Mesenchymal stem cell (in vitro differentiated cells and primary cell): Measurements from ENCODE around the gene DIP2B.

Experiments used
- DNase-seq: peaks from one replicate; pipeline ENCODE4 v3.0.0-alpha.2; 2013
- H2AFZ ChIP-seq: one replicate; pipeline ENCODE4 v1.6.1; 2013; ENCODE audit warnings: low read depth, mild to moderate bottlenecking, control low read depth, inconsistent platforms, low read length, moderate library complexity
- H2AK5ac ChIP-seq: 2 replicates; pipeline ENCODE4 v1.6.1; 2013; ENCODE audit warnings: low read length, moderate library complexity, mild to moderate bottlenecking, inconsistent platforms; ENCODE audit not compliant: severe bottlenecking
- H2BK120ac ChIP-seq: one replicate; pipeline ENCODE4 v1.6.1; 2013; ENCODE audit warnings: low read depth, mild to moderate bottlenecking, inconsistent platforms, low read length, moderate library complexity
- H2BK12ac ChIP-seq, 2 experiments: one replicate each; pipeline ENCODE4 v1.6.1; 2013; ENCODE audit warnings: inconsistent platforms in 2 of 2, low read length in 2 of 2, mild to moderate bottlenecking in 2 of 2, moderate library complexity in 2 of 2, control low read depth in 1 of 2
- H2BK15ac ChIP-seq: one replicate; pipeline ENCODE4 v1.6.1; 2013; ENCODE audit warnings: mild to moderate bottlenecking, low read depth, inconsistent platforms; ENCODE audit not compliant: poor library complexity, severe bottlenecking
- H2BK5ac ChIP-seq: 2 replicates; pipeline ENCODE4 v1.6.1; 2013; ENCODE audit warnings: low read depth, mild to moderate bottlenecking, low read length, control low read depth, inconsistent platforms; ENCODE audit not compliant: poor library complexity, severe bottlenecking
- H3K14ac ChIP-seq, 2 experiments: one replicate each; pipeline ENCODE4 v1.6.1; 2013; ENCODE audit warnings: inconsistent platforms in 2 of 2, low read length in 2 of 2, control low read depth in 1 of 2, mild to moderate bottlenecking in 1 of 2, moderate library complexity in 1 of 2
- H3K18ac ChIP-seq, 2 experiments: one replicate each; pipeline ENCODE4 v1.6.1; 2013; ENCODE audit warnings: inconsistent platforms in 2 of 2, low read length in 2 of 2, control low read depth in 1 of 2, low read depth in 1 of 2, mild to moderate bottlenecking in 1 of 2
- H3K23ac ChIP-seq, 2 experiments: one replicate each; pipeline ENCODE4 v1.6.1; 2013; ENCODE audit warnings: inconsistent platforms in 2 of 2, low read length in 2 of 2, mild to moderate bottlenecking in 2 of 2, moderate library complexity in 2 of 2, control low read depth in 1 of 2
- H3K27ac ChIP-seq: 2 replicates; pipeline ENCODE4 v1.5.1; 2013; ENCODE audit warnings: mild to moderate bottlenecking, moderate library complexity, low read length, control low read depth, inconsistent platforms; ENCODE audit not compliant: poor library complexity, severe bottlenecking
- H3K27me3 ChIP-seq, 2 experiments: 2 replicates each; pipeline versions ENCODE4 v1.6.1 to v1.7.0; 2013; ENCODE audit warnings: low read length in 2 of 2, mild to moderate bottlenecking in 2 of 2, moderate library complexity in 2 of 2, control low read depth in 1 of 2, inconsistent platforms in 1 of 2; ENCODE audit not compliant: control insufficient read depth in 1 of 2, insufficient read depth in 1 of 2
- H3K36me3 ChIP-seq, 2 experiments: 2 replicates each; pipeline versions ENCODE4 v1.6.1 to v1.7.0; 2013; ENCODE audit warnings: low read length in 2 of 2, control low read depth in 1 of 2, inconsistent platforms in 1 of 2, low read depth in 1 of 2, mild to moderate bottlenecking in 1 of 2; ENCODE audit not compliant: insufficient read depth in 2 of 2, control insufficient read depth in 1 of 2
- H3K4ac ChIP-seq, 2 experiments: one replicate each; pipeline ENCODE4 v1.6.1; 2013; ENCODE audit warnings: inconsistent platforms in 2 of 2, low read length in 2 of 2, mild to moderate bottlenecking in 2 of 2, moderate library complexity in 2 of 2, control low read depth in 1 of 2, low read depth in 1 of 2
- H3K4me1 ChIP-seq: 2 replicates; pipeline ENCODE4 v1.6.1; 2013; ENCODE audit warnings: low read depth, low read length, control low read depth; ENCODE audit not compliant: control insufficient read depth, insufficient read depth
- H3K4me2 ChIP-seq: 2 replicates; pipeline ENCODE4 v1.6.1; 2013; ENCODE audit warnings: low read length, mild to moderate bottlenecking, inconsistent platforms; ENCODE audit not compliant: poor library complexity, severe bottlenecking
- H3K4me3 ChIP-seq, 2 experiments: 2 replicates each; pipeline versions ENCODE4 v1.5.1 to v1.7.0; 2013; ENCODE audit warnings: low read length in 2 of 2, mild to moderate bottlenecking in 2 of 2, control low read depth in 1 of 2, low read depth in 1 of 2; ENCODE audit not compliant: insufficient read depth in 1 of 2
- H3K79me1 ChIP-seq: replicated peaks from 2 replicates; pipeline ENCODE4 v1.6.1; 2013; ENCODE audit warnings: mild to moderate bottlenecking, control low read depth, low read length, inconsistent platforms; ENCODE audit not compliant: poor library complexity, severe bottlenecking
- H3K9ac ChIP-seq: 2 replicates; pipeline ENCODE4 v1.7.0; 2013; ENCODE audit warnings: mild to moderate bottlenecking, low read length, moderate library complexity
- H3K9me3 ChIP-seq: 2 replicates; pipeline ENCODE4 v1.7.0; 2013; ENCODE audit warnings: mild to moderate bottlenecking, low read length; ENCODE audit not compliant: control insufficient read depth
- H4K8ac ChIP-seq: one replicate; pipeline ENCODE4 v1.6.1; 2013; ENCODE audit warnings: inconsistent platforms, mild to moderate bottlenecking, low read length, moderate library complexity
- H4K91ac ChIP-seq: one replicate; pipeline ENCODE4 v1.6.1; 2013; ENCODE audit warnings: mild to moderate bottlenecking, low read length, inconsistent platforms
- WGBS: methylation state at CpG from one replicate; pipeline ENCODE4 v1.1.7; 2013; ENCODE audit warnings: mixed read lengths; 5-methylcytosine and 5-hydroxymethylcytosine counted together

Gene DIP2B

GRCh38 chr12:50725011-50725942, 220.5 kb downstream of the DIP2B start:
- H3K4ac ChIP-seq, result no peak overlapping the region

DNA sequence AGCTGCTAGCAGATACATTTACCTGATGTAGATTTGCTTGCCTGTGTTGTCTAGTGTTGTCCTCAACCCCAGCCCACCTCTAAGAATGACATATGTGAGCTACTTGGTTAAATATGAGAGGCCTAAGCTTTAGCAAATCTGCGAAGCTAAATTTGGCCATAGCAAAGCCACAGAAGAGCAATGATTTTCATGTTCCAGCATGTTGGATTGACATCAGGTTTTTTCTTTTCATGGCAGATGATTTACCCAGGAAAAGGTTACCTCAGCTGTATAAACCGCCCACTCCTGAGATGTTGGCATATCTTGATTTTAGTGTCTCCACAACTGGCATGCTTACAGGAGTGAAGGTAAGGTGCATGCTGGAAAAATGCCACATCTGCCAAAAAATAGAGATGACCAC, 222.7 kb downstream of the DIP2B start:
- H3K27ac ChIP-seq, result no peak overlapping the region
- H3K4ac ChIP-seq, result no peak overlapping the region
- H3K18ac ChIP-seq, result no peak overlapping the region
- no peak overlapping the region for H2BK120ac ChIP-seq
- H2AFZ ChIP-seq, result no peak overlapping the region
- H3K14ac ChIP-seq, result no peak overlapping the region
- no peak overlapping the region for H2AK5ac ChIP-seq
- no peak overlapping the region for H3K4me2 ChIP-seq
- no peak overlapping the region for H2BK15ac ChIP-seq
- H3K9me3 ChIP-seq, result no peaks in the 10 kb centered on the region
- H3K23ac ChIP-seq, result no peak overlapping the region
- H3K4me1 ChIP-seq, result no peaks in the 10 kb centered on the region
- no peak overlapping the region for H3K4me3 ChIP-seq
- H4K91ac ChIP-seq, result no peak overlapping the region
- H3K36me3 ChIP-seq, result peaks cover 49 to 88% of the 10 kb centered on the region in 2 experiments
- H4K8ac ChIP-seq, result no peak overlapping the region
- H3K9ac ChIP-seq, result no peak overlapping the region
- no peak overlapping the region for H2BK12ac ChIP-seq
- H3K79me1 ChIP-seq, result peaks cover 2% of the 10 kb centered on the region
- WGBS, result 100% methylated on average over 2 of the region's 2 CpGs
- H3K27me3 ChIP-seq, result no peaks in the 10 kb centered on the region
- no peak for DNase-seq
- H2BK5ac ChIP-seq, result no peak overlapping the region

More at GRCh38 chr12:50725011-50725942, 220.5 kb downstream of the DIP2B start:
- Histone ChIP-seq H3K4me1 (no peaks in the 10 kb centered on the region), H3K4me2 (no peak overlapping the region), H3K9ac (no peak overlapping the region), H3K23ac (no peak overlapping the region), H3K9me3 (no peaks in the 10 kb centered on the region), H3K27ac (no peak overlapping the region), H2AFZ (no peak overlapping the region), H2BK5ac (no peak overlapping the region), H2BK15ac (no peak overlapping the region), H2AK5ac (no peak overlapping the region), H3K14ac (no peak overlapping the region), H2BK120ac (no peak overlapping the region), H2BK12ac (no peak overlapping the region), H4K8ac (no peak overlapping the region), H3K27me3 (no peaks in the 10 kb centered on the region), H3K18ac (no peak overlapping the region), H3K36me3 (peaks cover 52 to 84% of the 10 kb centered on the region in 2 experiments), H3K79me1 (peaks cover 3% of the 10 kb centered on the region), H4K91ac (no peak overlapping the region), H3K4me3 (no peak overlapping the region)
- no peak for DNase-seq
- WGBS, result over 99% methylated on average over 4 of the region's 5 CpGs

GRCh38 chr12:50728417-50728816, 223.6 kb downstream of the DIP2B start:
- no peak overlapping the region for H3K14ac ChIP-seq
- no peak overlapping the region for H3K4ac ChIP-seq
- no peaks in the 10 kb centered on the region for H3K9me3 ChIP-seq
- no peaks in the 10 kb centered on the region for H3K27me3 ChIP-seq
- no peak overlapping the region for H2BK120ac ChIP-seq
- no peak overlapping the region for H3K18ac ChIP-seq
- no peak overlapping the region for H3K27ac ChIP-seq
- H3K4me3 ChIP-seq, result no peak overlapping the region
- H3K36me3 ChIP-seq, result peaks cover 48 to 82% of the 10 kb centered on the region in 2 experiments
- H2BK15ac ChIP-seq, result no peak overlapping the region
- WGBS, result 96% methylated on average over 7 of the region's 7 CpGs
- H3K23ac ChIP-seq, result no peak overlapping the region
- H4K8ac ChIP-seq, result no peak overlapping the region
- no peaks in the 10 kb centered on the region for H3K4me1 ChIP-seq
- no peak for DNase-seq
- H2BK12ac ChIP-seq, result no peak overlapping the region
- no peak overlapping the region for H3K4me2 ChIP-seq
- H2AK5ac ChIP-seq, result no peak overlapping the region
- no peak overlapping the region for H2AFZ ChIP-seq
- no peak overlapping the region for H2BK5ac ChIP-seq
- no peak overlapping the region for H4K91ac ChIP-seq
- no peak overlapping the region for H3K9ac ChIP-seq
- peaks cover 2% of the 10 kb centered on the region for H3K79me1 ChIP-seq

- no peaks in the 10 kb centered on the region for H3K9me3 ChIP-seq
- H4K91ac ChIP-seq, result no peak overlapping the region
- H2BK5ac ChIP-seq, result no peak overlapping the region
- no peaks in the 10 kb centered on the region for H3K4me1 ChIP-seq
- no peak overlapping the region for H2AK5ac ChIP-seq
- no peaks in the 10 kb centered on the region for H3K27me3 ChIP-seq
- H2BK15ac ChIP-seq, result no peak overlapping the region
- H3K18ac ChIP-seq, result no peak overlapping the region
- no peak overlapping the region for H2BK12ac ChIP-seq
- H2BK120ac ChIP-seq, result no peak overlapping the region
- no peak overlapping the region for H3K23ac ChIP-seq
- DNase-seq, result no peak
- no peak overlapping the region for H4K8ac ChIP-seq
- 96% methylated on average over 4 of the region's 4 CpGs for WGBS
- no peak overlapping the region for H3K4me2 ChIP-seq
- no peak overlapping the region for H3K27ac ChIP-seq
- H3K4ac ChIP-seq, result no peak overlapping the region
- no peak overlapping the region for H3K14ac ChIP-seq
- H3K4me3 ChIP-seq, result no peak overlapping the region
- peaks cover 2% of the 10 kb centered on the region for H3K79me1 ChIP-seq
- no peak overlapping the region for H3K9ac ChIP-seq
- H3K36me3 ChIP-seq, result peaks cover 49 to 82% of the 10 kb centered on the region in 2 experiments
- H2AFZ ChIP-seq, result no peak overlapping the region
Measured at GRCh38 chr12:50728841-50729240, 224.1 kb downstream of the DIP2B start.
